DMS 273 treated with DMSO at 0.1 percent for 48 hours (cell line): ENCODE results near the gene PFKFB3.
"Not testable (repeated sequence)": the region's sequence is repeated elsewhere in the genome, so short reads cannot be mapped to it uniquely, and the experiment has no call there.

ENCODE experiments used
- DNase-seq: peaks from one replicate; lab custom pipeline; 2025; lab: John Stamatoyannopoulos, UW

The PFKFB3 gene

GRCh38 chr10:6202684-6203330 is at the start of gene PFKFB3:
PFKFB3 (plus strand) TSS chr10:6202932; CDS start chr10:6203261, 329 bp downstream.
- DNase-seq: no peak

- no peak for DNase-seq
Measured at GRCh38 chr10:6153845-6154244, 48.9 kb upstream of the PFKFB3 start.

- DNase-seq: no peak
Measured at GRCh38 chr10:6154566-6154965, 48.2 kb upstream of the PFKFB3 start.

GRCh38 chr10:6158276-6158675 is 44.5 kb upstream of the PFKFB3 start:
- no peak for DNase-seq

GRCh38 chr10:6161921-6162320 is 40.8 kb upstream of the PFKFB3 start:
- no peak for DNase-seq

GRCh38 chr10:6162589-6163356 is 40.0 kb upstream of the PFKFB3 start:
- no peak for DNase-seq

GRCh38 chr10:6163364-6164270 is 39.1 kb upstream of the PFKFB3 start:
- DNase-seq: peak; percentile 24

- DNase-seq: no peak
Measured at GRCh38 chr10:6164271-6165095, 38.2 kb upstream of the PFKFB3 start.

GRCh38 chr10:6165221-6165725 is 37.5 kb upstream of the PFKFB3 start:
- no peak for DNase-seq

- DNase-seq: not testable (repeated sequence)
Measured at GRCh38 chr10:6165933-6166332, 36.8 kb upstream of the PFKFB3 start.

- no peak for DNase-seq
Measured at GRCh38 chr10:6167456-6167855, 35.3 kb upstream of the PFKFB3 start.

- no peak for DNase-seq
Measured at GRCh38 chr10:6168084-6168483, 34.6 kb upstream of the PFKFB3 start.

GRCh38 chr10:6170638-6171037 is 32.1 kb upstream of the PFKFB3 start:
- no peak for DNase-seq

- DNase-seq: no peak
Measured at GRCh38 chr10:6171881-6172695, 30.6 kb upstream of the PFKFB3 start.

GRCh38 chr10:6173203-6173602 is 29.5 kb upstream of the PFKFB3 start:
- no peak for DNase-seq

GRCh38 chr10:6174201-6174874 is 28.4 kb upstream of the PFKFB3 start:
- no peak for DNase-seq

- DNase-seq: no peak
Measured at GRCh38 chr10:6175329-6176055, 27.2 kb upstream of the PFKFB3 start.

GRCh38 chr10:6176691-6177231 is 26.0 kb upstream of the PFKFB3 start:
- DNase-seq: no peak

- no peak for DNase-seq
Measured at GRCh38 chr10:6177880-6178281, 24.9 kb upstream of the PFKFB3 start.
